OCI-LY1 (cell line): Measurements from ENCODE around the gene B3GNT2.

Source experiments
- EZH2 ChIP-seq: fragments of 200-600 bp; sonication (generic), shearing (Covaris generic); IDR thresholded peaks from 2 replicates; pipeline ENCODE4 v1.8.0; 2017; ENCODE audit warnings: borderline replicate concordance, mixed run types, mild to moderate bottlenecking, antibody characterized with exemption, low read length, moderate library complexity, mixed read lengths
- TF ChIP-seq, protein P1 (sequence below): fragments of 200-600 bp; sonication (generic), shearing (Covaris generic); IDR thresholded peaks from 2 replicates; pipeline ENCODE4 v1.5.1; 2017; ENCODE audit warnings: mild to moderate bottlenecking, antibody characterized with exemption, low read length, moderate library complexity, mixed read lengths

DNA sequence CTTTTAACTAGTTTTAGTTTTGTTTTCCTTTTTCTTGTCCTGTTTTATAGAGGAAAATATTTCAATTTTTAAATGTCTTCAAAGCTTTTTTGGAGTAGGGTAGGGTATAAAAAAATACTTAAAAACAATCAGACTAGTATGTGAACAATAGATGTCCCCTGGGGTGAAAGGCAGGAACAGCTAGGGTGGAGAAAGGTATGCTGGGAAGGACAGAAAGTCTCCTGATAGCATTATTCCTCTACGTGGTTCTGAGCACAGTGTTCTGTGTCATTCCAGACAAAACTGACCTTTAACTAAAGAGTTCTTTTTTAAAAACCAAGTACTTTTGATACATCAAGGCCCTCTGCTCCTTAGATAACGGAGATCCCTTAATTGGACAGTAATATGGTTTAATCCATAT is 32.1 kb upstream of the B3GNT2 start:
- TF ChIP-seq, protein P1, sequence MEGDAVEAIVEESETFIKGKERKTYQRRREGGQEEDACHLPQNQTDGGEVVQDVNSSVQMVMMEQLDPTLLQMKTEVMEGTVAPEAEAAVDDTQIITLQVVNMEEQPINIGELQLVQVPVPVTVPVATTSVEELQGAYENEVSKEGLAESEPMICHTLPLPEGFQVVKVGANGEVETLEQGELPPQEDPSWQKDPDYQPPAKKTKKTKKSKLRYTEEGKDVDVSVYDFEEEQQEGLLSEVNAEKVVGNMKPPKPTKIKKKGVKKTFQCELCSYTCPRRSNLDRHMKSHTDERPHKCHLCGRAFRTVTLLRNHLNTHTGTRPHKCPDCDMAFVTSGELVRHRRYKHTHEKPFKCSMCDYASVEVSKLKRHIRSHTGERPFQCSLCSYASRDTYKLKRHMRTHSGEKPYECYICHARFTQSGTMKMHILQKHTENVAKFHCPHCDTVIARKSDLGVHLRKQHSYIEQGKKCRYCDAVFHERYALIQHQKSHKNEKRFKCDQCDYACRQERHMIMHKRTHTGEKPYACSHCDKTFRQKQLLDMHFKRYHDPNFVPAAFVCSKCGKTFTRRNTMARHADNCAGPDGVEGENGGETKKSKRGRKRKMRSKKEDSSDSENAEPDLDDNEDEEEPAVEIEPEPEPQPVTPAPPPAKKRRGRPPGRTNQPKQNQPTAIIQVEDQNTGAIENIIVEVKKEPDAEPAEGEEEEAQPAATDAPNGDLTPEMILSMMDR = no peak
- TF ChIP-seq EZH2 = no peak
